ENCODE data around the gene ECI2. TPM values are rescaled to one million over a fixed set of nuclear protein-coding genes. Genes with fewer than 3 reads are reported as not detected.

Gene ECI2
- total RNA-seq, 1 donor from 2014 or later: 58.9 TPM

DNA sequence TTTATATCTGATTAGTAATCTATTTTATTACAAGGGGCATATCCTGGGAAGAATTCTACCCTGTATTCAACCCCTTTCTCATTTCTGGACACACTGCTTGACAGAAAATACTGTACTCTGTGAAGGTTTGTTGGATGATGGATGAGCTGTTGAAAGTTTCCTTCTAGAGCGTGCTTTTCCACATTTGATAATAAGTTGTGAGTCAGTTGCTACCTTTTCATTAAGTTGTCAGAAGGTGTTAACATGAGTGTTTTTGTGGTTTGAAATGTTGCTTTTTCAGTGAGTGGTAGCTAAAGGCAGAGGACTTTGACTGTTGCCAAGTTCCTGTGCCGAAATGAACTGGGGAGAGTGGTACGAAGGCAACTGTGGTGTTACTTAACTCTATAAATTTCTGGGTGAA lies 3.9 kb upstream of the ECI2 start:
- DNase-seq (ENCODE audit: low read depth in 2 of 2): no peak

DNA sequence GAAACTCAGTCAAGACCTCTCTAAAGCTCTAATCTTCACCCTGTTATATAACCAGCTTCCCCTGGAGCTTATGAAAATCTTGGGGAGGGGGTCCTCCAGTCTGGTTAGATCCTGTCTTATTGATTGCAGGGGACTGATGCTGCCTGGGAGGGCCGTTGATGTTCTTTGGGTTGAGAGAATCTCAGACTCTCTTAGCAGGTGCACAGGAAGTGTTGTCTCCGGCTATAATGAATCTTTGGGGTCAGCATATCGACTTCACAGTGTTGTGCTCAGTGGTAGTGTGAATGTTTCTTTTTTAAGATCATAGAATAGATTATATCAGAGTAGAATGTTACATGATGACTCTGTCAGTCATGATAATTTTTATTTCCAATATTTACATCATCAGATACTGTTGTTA lies 2.8 kb upstream of the ECI2 start:
- DNase-seq (ENCODE audit: low read depth in 2 of 2): no peak

DNA sequence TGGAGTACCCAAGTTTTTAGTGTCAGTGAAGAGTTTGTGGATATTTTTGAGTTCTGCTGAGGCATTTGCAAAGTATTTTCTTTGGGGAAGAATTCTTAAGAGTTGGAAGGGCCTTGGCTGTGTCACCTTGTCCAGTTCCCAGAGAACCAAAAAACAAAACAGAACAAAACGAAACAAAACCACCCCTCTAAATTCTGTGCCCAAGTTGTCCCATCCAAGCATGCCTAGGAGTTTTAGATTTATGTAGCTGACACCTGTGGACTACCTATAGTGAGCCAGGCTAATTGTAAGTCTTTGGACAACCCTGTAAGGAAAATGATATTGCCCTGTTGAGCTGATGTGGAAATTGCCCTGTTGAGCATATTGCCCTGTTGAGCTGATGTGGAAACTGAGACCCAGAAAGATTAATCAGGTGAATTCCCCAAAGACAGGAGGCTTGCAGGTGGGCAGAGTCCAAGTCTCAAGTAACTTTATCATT lies 1.0 kb upstream of the ECI2 start:
- no peak for DNase-seq (ENCODE audit: low read depth in 2 of 2)

DNA sequence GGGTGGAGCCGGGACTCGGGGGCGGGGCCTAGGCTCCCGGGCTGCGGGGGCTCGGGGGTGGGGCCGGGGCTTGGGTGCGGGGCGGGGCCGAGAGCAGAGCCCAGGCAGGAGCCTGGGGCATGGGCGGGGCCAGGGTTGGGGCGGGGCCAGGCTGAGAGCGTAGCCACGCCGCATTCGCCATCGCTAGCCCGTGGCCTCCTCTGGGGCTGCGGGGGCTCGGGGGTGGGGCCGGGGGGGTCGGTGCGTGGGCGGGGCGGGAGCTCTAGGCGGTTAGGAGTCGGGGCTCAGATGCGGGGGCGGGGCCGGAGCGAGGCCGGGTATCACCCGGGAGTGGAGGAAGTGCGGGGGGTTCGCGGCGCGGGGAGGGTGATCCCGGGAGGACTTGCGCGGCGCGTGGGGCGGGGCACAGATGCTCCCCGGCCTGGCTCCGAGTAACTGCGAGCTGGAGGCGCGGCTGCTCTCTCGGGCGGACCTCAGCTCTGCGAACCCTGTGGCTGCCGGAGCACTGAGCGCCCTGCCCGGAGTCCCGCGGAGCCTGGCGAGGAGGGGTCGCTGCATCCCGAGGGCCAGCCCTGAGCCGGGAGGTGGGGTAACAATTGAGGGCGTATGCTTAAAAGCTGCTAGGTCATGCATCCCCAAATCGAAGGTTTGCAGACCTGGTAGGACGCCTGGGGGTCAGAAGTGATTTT lies 434 bp upstream of the ECI2 start:
- DNase-seq (ENCODE audit: low read depth in 2 of 2): peak; percentile 94 to 97

DNA sequence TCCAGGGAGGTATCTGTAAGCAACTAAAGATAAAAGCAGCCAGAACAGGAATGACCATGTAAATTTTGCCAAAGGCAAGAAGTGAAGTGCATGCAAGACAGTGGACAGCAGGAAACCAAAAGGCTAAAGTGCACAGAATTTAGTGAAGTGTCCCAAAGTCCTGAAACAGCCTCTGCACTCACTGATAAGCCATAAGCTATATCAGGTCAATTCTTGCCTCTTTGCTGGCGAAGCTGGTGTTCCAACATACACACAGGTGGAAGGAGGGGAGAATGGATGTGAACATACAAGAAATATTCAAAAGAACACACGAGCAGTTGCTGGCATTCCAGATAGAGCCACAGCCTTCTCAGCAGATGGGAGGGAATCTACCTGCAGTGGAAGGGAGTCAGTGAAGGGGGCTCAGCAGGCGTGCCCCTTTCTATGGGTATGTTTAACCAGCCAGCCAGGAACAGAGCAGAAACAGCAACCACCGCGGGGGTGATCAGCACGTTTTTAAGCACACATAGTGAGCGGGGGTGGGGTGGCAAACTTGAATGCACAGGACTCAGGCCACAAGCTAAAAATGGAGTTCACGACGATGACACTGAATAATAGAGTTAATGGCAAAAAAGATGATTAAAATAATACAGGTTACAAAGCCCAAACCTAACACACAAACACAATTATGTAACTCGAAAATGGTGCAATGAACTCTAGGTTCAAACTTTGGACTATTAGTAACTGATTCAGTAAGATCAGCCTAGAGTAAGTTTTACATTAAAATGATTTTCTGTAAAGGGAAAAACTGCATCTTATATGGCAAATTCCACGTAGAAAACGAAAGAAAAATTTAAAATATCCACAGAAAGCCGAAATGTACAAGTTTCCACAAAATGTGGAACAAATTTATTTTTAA lies 1.2 kb downstream of the ECI2 start:
- peak; percentile 29 to 41 for DNase-seq (ENCODE audit: low read depth in 2 of 2)

DNA sequence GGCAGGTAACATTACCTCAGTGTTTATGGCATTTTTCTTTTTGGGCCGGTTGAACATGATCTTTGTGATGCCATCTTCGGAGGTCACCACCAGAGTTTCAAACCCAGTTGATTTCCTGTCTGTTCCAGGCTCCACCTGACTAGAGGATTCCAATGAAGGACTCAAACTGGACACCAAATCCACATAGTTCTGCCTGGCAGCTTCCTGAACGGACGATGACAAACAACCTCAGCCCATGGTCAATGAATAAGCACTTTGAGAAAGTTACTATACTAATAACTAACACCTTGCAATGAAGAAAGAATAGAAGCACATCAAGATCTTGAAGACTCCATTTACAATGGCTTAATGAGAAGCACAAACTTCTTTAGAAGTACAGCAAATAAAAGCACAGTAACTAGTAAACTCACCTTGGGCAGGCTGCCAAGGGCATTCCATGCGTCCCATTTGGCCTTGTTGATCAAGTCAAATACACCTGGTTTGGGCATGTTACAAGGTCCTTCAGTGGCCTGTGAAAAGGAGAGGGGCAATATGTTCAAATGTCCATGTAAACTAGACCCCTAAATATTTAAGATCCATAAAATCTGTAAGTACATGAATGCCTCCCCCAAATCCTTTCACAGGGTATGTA lies 4.9 kb downstream of the ECI2 start:
- DNase-seq (ENCODE audit: low read depth in 2 of 2): peak in 1 of 2 donors; percentile 18

DNA sequence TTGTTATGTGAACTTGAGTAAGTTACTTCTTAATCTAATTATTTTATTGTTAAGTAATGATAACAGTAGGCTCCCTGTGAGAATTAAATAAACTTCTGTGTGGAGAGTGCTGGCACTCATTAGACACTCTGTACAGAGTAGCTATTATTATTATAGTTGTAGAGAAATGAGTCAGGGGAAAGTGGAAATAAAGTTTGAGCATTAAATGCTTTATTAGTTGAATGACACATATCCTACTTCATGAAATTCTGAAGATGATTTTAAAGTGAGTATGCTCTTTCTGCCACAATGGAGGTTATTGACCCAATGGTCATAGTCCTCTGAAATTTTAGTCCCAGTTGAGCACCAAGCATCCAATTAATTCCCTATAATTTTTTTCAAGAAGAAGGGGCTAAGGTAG lies 5.9 kb downstream of the ECI2 start:
- peak in 1 of 2 donors; percentile 50 for DNase-seq (ENCODE audit: low read depth in 2 of 2)

DNA sequence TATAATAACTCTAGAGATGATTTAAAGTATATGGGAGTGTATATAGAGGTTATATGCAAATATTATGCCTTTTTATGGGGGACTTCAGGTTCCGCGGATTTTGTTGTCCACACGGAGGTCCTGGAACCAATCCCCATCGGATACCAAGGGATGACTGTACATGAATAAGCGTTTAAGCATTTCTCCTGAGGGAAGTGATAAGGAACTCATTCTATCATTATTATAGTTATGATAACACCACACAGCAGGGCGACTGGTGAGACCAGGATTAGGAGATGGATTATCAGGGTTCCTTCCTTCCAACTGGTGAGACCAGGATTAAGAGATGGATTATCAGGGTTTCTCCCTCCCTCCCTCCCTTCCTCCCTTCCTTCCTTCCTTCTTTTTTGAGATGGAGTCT lies 6.6 kb downstream of the ECI2 start:
- DNase-seq (ENCODE audit: low read depth in 2 of 2): peak in 1 of 2 donors; percentile 75

DNA sequence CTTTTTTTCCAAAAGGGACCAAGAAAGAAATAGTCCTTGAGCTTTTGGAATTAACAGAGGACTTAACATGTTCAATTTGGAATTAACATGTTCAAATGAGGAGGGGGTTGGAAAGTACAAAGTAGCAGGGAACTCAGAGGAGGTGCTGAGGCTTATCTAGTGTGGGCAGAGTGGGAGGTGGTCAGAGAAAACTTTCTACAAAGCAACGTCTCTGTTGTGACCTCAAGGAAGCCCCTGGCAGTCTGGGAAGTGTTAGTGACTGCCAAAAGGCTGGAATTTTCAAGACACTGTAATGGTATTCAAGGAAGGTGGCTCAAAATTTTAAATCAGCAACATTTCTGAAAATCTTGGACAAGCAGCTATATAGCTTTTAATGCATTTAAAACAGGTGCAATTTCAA lies 7.3 kb downstream of the ECI2 start:
- DNase-seq (ENCODE audit: low read depth in 2 of 2): peak in 1 of 2 donors; percentile 12

DNA sequence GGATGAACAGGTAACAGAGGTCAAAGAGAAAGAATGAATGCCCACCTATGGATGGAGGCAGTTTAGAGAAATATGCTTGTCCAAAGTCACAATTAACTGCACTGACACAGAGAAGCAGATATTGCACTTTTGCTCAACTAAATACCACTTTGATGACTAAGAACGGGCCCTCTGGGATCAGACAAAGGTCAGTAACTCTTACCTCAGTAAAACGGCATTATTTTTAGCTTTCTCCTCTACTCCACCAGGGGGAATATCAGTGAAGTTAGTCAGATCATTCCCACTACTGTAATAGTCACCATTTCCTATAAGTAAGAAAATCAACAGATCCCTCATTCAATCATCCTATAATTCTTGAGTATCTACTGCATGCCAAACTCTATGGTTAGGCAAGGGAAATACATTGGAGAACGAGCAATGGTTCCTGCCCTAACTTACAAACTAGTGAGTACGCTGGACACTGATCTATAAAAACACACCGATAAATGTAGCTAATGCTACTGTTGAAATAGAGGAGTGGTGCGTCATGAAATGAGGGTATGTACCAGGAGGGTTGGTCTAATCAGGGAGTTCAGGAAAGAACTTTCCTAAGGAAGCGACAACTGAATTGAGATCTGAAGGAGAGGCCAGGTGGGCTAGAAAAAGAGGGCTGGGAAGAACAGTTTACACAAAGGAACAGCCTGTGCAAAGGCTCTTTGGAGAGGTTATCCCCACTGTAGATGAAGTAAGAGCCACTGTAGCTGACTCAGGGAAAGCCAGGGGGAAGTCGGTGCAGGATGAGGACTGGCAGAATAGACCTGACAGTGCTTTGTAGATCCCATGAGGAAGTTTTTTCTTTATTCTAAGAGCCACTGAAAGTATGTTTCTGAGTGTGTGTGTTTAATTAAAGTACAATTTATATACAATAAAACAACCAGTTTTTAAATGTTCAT lies 9.2 kb downstream of the ECI2 start:
- DNase-seq (ENCODE audit: low read depth in 2 of 2): peak; percentile 53 to 87

DNA sequence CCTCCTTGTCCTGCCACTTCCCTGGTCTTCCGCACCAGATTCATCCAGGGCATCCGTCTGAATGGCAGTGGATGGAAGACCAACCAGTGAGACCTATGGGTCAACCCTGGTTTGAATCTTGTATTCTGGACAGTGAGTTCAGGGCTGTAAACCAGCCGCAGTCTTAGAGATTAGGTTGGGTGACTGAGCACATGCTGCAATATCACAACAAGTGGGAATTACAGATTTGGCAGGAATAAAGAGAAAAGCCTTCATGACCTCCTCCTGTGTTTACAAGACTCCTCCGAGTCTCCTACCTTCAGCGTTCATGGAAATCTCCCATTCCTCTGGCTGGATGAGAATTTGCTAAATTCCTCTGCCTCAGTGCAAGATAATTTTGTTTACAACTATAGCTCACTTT lies 9.9 kb downstream of the ECI2 start:
- no peak for DNase-seq (ENCODE audit: low read depth in 2 of 2)

DNA sequence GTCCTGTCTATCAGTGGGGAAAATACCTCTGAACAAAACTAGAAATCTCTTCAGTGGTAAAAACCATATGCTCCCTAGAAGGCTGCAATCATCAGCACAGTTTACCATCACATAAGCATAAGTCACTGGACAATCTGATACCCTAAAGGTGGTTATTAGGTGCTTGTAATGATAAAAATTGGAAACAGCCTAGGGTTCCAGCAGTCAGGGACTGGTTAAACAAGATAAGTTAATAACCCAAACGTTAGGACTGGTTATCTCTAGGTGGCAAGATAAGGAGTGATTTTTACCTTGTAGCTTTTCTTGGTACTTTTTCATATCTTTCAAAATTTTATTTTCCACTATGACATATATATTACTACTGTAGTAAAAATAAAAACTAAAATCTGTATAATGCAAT lies 11.0 kb downstream of the ECI2 start:
- no peak for DNase-seq (ENCODE audit: low read depth in 2 of 2)

DNA sequence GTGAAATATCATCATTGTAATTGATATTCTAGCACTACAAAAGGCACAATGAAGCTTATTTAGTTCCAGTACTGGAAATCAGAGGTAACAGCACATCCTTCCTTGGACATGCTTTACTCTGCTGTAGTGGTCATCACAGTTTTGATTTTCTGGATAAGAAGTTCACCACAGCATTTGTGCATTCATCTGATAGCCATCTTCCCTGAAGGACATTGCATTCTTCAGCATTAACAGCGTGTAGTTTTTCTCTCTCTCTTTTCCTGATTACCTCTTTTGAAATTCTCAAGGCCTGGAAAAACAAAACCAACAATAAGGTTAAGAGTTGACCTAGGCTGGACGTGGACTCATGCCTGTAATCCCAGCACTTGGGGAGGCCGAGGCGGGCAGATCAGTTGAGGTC lies 19.6 kb downstream of the ECI2 start:
- DNase-seq (ENCODE audit: low read depth in 2 of 2): no peak

DNA sequence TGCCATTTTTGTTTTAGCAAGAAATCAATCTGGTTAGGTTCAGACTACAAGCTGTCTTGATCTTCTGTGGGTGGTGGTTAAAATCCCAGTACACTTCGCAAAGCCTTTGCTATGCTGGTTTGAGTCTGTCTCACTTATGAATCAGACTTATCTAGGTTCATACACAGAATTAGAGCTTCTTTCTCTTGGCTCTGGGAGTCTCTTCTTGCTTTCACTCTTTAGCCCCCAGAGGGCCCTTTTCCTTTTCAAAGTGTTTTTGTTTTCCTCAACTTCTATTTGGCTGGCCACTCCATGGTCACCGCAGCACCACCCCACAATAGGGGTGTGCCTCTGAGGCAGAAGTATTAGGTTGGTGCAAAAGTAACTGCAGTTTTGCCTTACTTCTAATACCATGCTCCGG lies 21.3 kb downstream of the ECI2 start:
- no peak for DNase-seq (ENCODE audit: low read depth in 2 of 2)

DNA sequence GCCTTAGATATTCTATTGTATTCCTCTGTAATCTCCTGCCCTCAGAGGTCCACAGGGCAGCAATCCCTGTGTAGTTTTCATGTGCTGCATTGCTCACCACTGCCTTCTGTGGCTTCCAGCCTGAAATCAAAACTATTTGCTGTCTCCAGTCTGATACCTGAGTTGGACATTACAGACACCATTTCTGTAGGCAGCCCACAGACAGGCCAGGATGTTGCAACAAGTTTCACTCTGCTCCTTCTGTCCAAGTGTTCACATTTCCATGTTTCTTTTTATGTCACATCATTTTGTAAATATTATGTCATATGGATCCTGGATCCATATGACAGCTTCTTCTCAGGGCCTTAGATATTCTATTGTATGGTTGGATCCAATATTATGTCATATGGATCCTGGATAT lies 21.7 kb downstream of the ECI2 start:
- no peak for DNase-seq (ENCODE audit: low read depth in 2 of 2)

DNA sequence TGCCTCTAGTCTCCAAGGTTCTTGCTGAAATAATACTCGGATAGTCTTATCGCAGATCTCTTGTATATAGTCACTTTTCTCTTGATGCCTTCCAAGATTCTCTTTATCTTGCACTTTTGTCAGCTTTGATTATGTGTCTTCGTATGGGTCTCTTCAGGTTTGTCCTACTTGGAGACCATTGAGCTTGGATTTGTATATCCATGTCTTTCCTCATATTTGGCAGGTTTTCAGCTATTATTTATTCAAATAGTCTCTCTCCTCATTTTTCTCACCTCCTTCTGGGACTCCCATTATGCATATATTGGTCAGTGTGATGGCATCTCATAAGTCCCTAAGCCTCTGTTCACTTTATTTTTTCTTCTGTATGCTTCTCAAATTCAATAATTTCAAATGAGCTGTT lies 23.0 kb downstream of the ECI2 start:
- DNase-seq (ENCODE audit: low read depth in 2 of 2): no peak

DNA sequence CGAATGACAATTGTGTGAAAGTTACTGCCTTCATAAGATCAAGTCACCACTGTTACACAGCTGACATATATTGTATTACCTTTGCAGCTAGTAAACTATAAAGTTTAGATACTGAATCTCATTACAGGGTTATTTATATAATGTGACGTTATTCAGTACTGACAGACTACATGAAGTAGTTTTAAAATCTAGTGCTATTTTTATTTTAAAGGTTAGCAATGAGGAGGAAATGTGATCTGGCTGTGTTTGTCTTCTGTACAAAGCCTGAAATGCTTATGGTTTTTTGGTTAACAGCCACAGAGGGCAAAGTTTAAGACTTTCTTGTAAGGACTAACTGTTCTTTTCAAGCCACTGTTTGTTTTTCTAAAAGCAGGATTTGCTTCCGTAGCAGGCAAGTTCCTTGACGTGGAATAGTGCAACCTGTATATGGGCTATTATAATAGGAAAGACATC lies 26.0 kb downstream of the ECI2 start:
- peak in 1 of 2 donors; percentile 81 for DNase-seq (ENCODE audit: low read depth in 2 of 2)

DNA sequence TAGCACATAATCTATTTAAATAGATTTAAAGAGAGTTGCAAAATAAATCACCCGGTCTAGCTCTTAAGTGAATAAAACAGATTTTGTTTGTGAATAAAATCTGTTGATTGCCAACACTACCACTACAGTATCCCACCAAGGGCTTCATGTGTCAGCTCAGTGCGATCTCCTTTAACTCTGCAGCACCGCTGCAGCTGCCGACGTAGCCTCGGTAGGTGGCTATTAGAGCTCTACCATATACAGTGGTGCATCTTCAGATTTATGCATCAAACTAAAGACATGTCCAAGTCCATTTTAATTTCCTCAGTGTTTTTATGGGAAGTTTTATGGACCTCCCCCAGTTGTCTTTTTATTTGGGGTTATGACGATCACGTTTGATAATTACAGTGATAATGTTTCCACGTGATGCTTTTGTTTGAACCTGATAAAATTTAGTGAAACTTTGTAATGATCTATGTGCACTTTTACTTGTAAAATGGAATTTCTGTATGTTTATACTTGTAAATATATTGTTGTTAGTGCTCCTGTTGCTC lies 26.7 kb downstream of the ECI2 start:
- DNase-seq (ENCODE audit: low read depth in 2 of 2): no peak

DNA sequence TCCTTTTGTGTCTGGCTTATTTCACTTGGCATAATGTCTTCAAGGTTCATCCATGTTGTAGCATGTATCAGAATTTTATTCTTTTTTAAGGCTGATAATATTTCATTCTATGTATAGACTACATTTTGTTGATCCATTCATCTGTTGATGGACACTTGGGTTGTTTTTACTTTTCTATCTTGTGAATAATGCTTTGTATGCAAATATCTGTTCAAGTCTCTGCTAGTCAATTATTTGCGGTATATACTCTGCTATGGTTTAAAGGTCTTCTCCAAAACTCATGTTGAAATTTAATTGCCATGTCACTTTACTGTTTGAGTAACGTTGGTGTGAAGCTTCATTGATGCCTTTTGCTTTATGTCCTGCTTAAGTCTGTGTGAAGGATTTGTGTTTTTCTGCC lies 27.5 kb downstream of the ECI2 start:
- no peak for DNase-seq (ENCODE audit: low read depth in 2 of 2)

DNA sequence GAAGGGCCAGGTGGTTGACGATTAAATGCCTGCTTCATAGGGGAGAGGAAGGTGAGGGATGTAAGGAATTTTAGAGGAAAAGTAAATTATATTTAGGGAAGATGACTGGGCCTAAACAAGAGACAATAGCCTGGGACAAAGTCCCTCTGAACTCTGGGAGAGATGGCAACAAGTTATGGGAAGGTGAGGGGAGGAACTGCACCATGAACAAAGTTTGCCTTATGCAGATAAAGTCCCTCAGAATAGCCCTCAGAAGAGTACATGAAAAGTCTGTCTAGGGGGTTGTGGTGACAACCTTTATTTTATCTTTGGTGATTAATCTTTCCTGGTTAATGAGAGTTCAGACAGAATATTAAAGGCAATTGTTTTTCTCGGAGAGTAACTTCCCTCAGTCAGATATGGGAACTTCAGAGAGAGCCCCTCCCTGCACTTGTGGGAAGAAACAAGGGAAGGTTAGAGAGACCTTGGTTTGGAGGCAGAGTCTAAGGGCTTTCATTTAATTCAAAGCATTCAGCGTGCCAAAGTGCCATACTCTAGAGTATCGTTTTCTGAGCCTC lies 29.3 kb downstream of the ECI2 start:
- DNase-seq (ENCODE audit: low read depth in 2 of 2): no peak

DNA sequence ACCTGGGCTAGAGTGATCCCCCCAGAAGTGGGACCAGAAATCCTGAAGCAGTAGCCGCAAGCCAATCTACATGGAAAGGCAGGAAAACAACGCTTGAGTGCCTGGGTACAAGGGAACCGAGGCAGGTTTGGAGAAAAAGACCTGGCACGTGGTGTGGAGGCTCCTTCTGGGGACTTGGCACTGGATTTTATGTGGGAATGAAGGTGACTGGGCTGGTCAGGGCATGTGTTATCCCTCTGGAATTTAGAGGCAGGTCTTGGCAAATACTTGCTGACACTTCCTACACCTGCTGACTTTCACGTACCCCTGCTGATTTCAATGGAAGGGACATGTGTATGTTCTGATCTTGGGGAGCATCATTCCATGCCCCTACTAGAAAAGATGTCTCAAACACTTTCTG lies 31.4 kb downstream of the ECI2 start:
- DNase-seq (ENCODE audit: low read depth in 2 of 2): no peak

Measured in lung microvascular endothelial cell (primary cell).